ENCODE measurements around the gene HTR4.
A peak's percentile ranks its signal among the peaks of the same experiment; 100 is the strongest.
"Not testable (repeated sequence)": the region's sequence is repeated elsewhere in the genome, so short reads cannot be mapped to it uniquely, and the experiment has no call there.

The HTR4 gene

GRCh38 chr5:148539851-148540250, 114.5 kb downstream of the HTR4 start:
- DNase-seq (ENCODE audit: low read depth, low spot score): no peak

- DNase-seq (ENCODE audit: low read depth, low spot score): no peak
Observed at GRCh38 chr5:148535190-148535589, 119.1 kb downstream of the HTR4 start.

- no peak for DNase-seq (ENCODE audit: low read depth, low spot score)
Observed at GRCh38 chr5:148532969-148533670, 121.2 kb downstream of the HTR4 start.

GRCh38 chr5:148529450-148529849, 124.9 kb downstream of the HTR4 start:
- DNase-seq (ENCODE audit: low read depth, low spot score): not testable (repeated sequence)

- no peak for DNase-seq (ENCODE audit: low read depth, low spot score)
Observed at GRCh38 chr5:148524721-148525120, 129.6 kb downstream of the HTR4 start.

- DNase-seq (ENCODE audit: low read depth, low spot score): no peak
Observed at GRCh38 chr5:148523139-148523538, 131.2 kb downstream of the HTR4 start.

GRCh38 chr5:148515460-148515859, 138.9 kb downstream of the HTR4 start:
- DNase-seq (ENCODE audit: low read depth, low spot score): no peak

GRCh38 chr5:148514344-148514743, 140.0 kb downstream of the HTR4 start:
- DNase-seq (ENCODE audit: low read depth, low spot score): no peak

GRCh38 chr5:148512498-148512897, 141.8 kb downstream of the HTR4 start:
- DNase-seq (ENCODE audit: low read depth, low spot score): no peak

GRCh38 chr5:148511810-148512347, 142.4 kb downstream of the HTR4 start:
- DNase-seq (ENCODE audit: low read depth, low spot score): no peak

GRCh38 chr5:148509893-148510292, 144.4 kb downstream of the HTR4 start:
- DNase-seq (ENCODE audit: low read depth, low spot score): no peak

- DNase-seq (ENCODE audit: low read depth, low spot score): no peak
Observed at GRCh38 chr5:148507648-148508047, 146.7 kb downstream of the HTR4 start.

GRCh38 chr5:148499452-148499851, 154.9 kb downstream of the HTR4 start:
- no peak for DNase-seq (ENCODE audit: low read depth, low spot score)

GRCh38 chr5:148497757-148498156, 156.6 kb downstream of the HTR4 start:
- no peak for DNase-seq (ENCODE audit: low read depth, low spot score)

GRCh38 chr5:148492351-148492750, 162.0 kb downstream of the HTR4 start:
- no peak for DNase-seq (ENCODE audit: low read depth, low spot score)

- no peak for DNase-seq (ENCODE audit: low read depth, low spot score)
Observed at GRCh38 chr5:148491793-148492184, 162.5 kb downstream of the HTR4 start.

- no peak for DNase-seq (ENCODE audit: low read depth, low spot score)
Observed at GRCh38 chr5:148491015-148491792, 163.1 kb downstream of the HTR4 start.

- DNase-seq (ENCODE audit: low read depth, low spot score): no peak
Observed at GRCh38 chr5:148488757-148489156, 165.6 kb downstream of the HTR4 start.

- DNase-seq (ENCODE audit: low read depth, low spot score): no peak
Observed at GRCh38 chr5:148486456-148486855, 167.9 kb downstream of the HTR4 start.

- DNase-seq (ENCODE audit: low read depth, low spot score): no peak
Observed at GRCh38 chr5:148484651-148485050, 169.7 kb downstream of the HTR4 start.

GRCh38 chr5:148483750-148484149, 170.6 kb downstream of the HTR4 start:
- no peak for DNase-seq (ENCODE audit: low read depth, low spot score)

- DNase-seq (ENCODE audit: low read depth, low spot score): peak; percentile 31
Observed at GRCh38 chr5:148482697-148483462, 171.4 kb downstream of the HTR4 start.
